B cell (primary cell): Measurements from ENCODE around the gene SCN2B.

ENCODE experiments used
- EZH2 ChIP-seq: IDR thresholded peaks from 2 replicates; pipeline ENCODE4 v1.6.1; 2012; ENCODE audit warnings: borderline replicate concordance, low read depth, mild to moderate bottlenecking, moderate library complexity, low read length; ENCODE audit not compliant: insufficient read depth, poor library complexity, severe bottlenecking
- TF ChIP-seq, protein P1 (sequence below): fragments of 200-600 bp; IDR thresholded peaks from one replicate; pipeline ENCODE4 v1.8.0; 2022; ENCODE audit warnings: antibody characterized with exemption, mild to moderate bottlenecking

DNA sequence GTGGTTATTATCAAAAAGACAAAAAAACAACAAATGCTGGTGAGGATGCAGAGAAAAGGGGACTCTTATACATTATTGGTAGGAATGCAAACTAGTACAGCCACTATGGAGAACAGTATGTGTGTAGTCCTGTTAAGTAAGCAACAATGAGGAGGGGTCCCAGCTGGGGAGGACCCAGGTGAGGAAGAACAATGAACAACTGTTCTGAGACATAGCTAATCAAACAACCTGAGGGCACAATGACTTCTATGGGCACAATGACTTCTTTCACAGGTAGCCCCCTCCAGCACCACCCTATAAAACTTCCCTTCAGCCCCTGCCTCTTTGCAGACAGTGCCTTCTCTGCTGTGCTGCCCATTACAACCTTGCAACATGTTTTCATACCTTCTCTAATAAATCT is 42.8 kb upstream of the SCN2B start:
- TF ChIP-seq, protein P1, sequence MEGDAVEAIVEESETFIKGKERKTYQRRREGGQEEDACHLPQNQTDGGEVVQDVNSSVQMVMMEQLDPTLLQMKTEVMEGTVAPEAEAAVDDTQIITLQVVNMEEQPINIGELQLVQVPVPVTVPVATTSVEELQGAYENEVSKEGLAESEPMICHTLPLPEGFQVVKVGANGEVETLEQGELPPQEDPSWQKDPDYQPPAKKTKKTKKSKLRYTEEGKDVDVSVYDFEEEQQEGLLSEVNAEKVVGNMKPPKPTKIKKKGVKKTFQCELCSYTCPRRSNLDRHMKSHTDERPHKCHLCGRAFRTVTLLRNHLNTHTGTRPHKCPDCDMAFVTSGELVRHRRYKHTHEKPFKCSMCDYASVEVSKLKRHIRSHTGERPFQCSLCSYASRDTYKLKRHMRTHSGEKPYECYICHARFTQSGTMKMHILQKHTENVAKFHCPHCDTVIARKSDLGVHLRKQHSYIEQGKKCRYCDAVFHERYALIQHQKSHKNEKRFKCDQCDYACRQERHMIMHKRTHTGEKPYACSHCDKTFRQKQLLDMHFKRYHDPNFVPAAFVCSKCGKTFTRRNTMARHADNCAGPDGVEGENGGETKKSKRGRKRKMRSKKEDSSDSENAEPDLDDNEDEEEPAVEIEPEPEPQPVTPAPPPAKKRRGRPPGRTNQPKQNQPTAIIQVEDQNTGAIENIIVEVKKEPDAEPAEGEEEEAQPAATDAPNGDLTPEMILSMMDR, result no peak
- TF ChIP-seq EZH2, result no peak
